HG03354 (cell line): ENCODE results near the gene ABCB4.

Experiments
- ATAC-seq: cut with Tn5 transposase; IDR thresholded peaks from one replicate; pipeline ENCODE4 v1.9.1; 2021; ENCODE audit warnings: mild to moderate bottlenecking; ENCODE audit not compliant: unreplicated experiment, poor library complexity, severe bottlenecking

ABCB4 gene

DNA sequence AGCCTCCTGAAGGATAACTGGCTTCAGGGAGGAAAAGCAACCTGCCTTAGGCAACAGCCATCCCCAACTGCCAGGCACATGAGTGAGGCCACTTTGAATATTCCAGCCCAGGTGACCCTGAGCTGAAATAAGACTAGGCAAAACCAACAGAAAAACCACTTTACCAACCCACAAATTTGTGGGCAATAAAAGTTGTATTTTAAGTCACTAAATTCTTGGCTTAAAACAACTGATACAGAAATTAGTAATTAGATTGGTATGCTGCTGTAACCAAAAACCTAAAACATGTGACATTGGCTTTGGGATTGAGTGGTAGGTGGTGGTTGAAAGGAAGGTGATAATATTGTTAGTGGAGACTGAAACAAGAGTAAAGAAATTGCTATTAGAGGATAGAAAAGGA lies 39.9 kb downstream of the ABCB4 start:
- no peak for ATAC-seq

DNA sequence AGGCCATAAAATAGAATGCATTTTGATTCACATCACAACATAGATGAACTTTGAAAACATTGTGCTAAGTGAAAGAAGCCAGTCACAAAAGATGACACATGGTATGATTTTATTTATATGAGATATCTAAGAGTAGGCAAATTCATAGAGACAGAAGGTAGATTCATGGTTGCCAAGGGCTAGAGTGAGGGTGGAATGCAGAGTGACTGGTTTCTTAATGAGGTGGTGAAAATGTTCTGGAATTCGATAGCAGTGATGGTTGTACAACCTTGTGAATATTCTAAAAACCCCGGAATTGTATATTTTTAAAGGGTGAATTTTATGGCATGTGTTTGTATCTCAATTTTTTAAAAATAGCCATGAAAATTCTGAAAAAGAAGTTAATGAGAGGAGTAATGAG lies 42.9 kb downstream of the ABCB4 start:
- ATAC-seq = no peak

DNA sequence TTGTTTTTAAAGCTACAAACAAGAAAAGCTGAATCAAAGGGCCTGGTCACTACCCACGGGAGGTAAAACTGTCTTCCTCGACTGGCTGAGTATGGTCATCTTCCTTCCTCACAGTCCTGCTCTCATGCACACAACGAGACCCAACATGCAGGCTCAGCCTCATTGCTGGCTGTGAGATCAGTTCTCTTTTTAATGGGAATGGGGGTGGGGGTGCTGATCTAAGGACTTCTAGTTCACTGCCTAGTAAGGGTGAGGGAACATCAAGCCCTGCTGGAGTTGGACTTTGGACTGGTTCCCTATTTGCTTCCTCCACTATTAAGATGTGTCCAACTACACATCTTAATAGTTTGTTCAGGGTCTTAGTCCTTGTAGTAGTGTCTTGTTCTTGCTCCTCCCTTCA lies 48.2 kb downstream of the ABCB4 start:
- ATAC-seq = no peak

GRCh38 chr7:87426160-87426559 lies 49.3 kb downstream of the ABCB4 start:
- ATAC-seq = no peak

DNA sequence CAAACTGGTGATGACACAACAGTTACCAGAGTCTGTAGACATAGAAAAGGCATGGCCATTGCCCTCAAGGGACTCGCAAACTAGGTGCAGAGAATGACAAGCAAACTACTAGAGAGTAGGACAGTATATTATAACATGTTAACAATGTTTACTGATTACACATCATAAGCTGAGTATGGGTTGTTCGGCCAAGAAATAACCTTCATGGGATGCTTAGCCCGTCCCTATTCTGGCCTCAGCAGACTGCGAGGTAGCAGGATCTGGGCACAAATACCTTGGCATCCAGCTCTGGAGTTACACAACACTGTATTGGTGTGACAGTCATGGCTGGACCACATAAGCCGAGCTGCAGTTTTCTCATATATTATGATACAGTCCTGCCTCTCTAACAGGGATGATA lies 51.4 kb downstream of the ABCB4 start:
- no peak for ATAC-seq

DNA sequence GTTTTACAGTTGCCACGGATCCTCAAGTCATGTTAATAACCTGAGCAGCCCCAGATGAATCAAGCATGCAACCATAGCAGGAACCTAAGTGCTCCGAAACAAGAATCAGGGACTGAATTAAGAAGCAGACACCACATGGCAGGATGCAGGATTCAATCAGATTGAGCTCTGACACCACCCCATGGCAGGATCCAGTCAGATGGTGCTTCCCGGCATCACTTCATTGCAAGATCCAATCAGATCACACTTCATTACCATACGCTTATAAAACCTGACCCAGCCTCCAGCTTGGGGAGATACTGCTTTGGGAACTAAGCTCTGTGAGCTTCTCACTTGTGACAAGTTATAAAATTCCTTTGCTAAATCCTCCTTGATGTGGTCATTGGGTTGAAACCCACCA lies 55.3 kb downstream of the ABCB4 start:
- no peak for ATAC-seq

GRCh38 chr7:87416682-87417587 lies 58.5 kb downstream of the ABCB4 start:
- ATAC-seq = peak; percentile 85

- ATAC-seq = no peak
These were observed 60.7 kb downstream of the ABCB4 start for GRCh38 chr7:87414794-87415188.

DNA sequence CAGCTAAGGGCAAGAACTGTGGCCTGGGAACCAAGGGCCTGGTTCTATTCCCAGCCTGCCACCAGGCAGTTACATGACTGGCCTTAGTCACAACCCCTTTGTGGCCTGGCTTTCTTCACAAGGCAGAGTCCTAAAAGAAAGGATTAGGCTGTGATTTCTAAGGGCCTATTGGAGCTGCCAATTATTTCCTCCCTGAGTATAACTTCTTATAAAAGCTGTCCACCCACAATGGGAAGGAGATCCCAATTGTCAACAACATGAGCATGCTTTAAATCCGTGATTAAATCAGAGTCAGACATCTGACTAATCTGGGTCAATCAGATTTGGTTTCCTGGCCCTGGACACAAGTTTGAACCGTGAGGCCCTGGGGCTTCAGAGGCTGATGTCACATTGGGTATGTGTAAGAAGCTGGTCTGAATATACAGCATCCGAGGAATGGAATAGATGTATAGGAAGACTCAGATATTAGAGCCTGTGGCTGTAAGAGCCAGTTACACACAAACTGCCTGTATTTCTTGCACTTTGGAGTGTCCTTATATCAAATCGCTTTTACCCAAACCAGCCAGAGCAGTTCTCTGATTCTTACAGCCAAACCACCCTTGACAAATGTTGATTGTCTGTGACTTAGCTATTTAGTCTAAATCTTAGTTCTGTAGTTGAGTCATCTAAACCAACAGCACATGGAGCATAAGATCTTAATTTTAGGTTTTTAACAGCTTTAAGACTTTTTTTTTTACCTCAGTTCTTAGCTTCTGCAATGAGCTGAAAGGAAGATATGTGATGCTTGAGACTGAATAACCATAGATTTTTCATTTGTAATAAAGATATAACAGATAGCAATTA lies 61.3 kb downstream of the ABCB4 start:
- ATAC-seq = no peak

- ATAC-seq = no peak
These were observed 62.5 kb downstream of the ABCB4 start for GRCh38 chr7:87413029-87413428.

DNA sequence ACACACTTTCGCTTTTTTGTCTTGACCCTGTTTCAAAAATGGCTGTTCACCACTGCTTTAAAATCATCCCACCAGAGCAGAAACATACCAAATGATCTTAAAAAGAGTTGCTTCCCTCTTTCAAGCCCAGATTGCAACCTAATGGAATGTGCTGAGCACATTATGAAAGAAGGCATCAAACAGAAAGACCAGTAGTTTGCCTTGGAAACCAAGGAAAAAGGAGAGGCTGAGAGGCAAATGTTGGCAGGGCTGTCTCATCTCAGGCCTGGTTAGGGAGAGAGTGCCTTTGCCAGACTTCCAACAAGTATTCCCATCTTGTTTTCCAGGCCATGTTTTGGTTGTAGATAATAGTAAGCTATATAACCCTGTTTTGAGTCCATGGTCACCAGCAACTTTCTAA lies 64.3 kb downstream of the ABCB4 start:
- no peak for ATAC-seq

DNA sequence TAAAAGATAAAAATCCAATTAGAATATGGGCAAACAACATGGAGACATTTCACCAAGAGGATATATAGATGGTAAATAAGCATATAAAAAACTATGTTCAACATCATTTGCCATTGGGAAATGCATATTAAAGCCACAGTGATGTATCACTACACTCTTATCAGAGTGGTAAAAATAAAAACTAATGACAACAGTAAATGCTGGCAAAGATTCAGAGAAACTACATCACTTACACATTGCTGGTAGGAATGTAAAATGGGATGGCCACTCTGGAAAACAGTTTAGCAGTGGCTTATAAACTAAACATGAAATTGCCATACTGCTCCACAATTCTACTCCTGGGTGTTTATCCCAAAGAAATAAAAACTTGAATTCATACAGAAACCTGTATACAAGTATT lies 70.8 kb downstream of the ABCB4 start:
- no peak for ATAC-seq

- no peak for ATAC-seq
These were observed 77.0 kb downstream of the ABCB4 start for GRCh38 chr7:87398446-87398845.

DNA sequence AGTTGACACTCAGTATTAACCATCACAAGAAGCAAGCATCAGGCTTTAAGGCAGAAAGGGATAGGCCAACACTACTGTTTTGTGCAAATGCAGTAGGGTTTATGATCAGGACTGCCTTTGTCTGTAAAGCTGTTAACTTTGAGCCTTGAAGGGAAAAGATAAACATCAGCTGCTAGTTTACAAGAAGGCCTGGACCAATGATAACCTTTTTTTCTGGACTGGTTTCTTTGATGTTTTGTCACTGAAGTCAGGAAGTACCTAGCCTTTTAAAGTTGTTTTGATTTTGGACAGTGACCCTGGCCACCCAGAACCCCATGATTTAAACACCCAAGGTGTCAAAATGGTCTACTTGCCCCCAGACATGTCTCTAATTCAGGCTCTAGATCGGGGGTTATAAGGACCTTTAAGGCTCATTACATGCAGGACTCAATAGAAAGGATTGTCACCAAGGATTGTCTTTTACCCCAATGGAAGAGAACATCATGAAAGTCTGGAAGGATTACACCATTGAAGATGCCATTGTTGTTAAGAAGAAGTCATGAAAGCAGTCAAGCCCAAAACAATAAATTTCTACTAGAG lies 79.9 kb downstream of the ABCB4 start:
- ATAC-seq = no peak

DNA sequence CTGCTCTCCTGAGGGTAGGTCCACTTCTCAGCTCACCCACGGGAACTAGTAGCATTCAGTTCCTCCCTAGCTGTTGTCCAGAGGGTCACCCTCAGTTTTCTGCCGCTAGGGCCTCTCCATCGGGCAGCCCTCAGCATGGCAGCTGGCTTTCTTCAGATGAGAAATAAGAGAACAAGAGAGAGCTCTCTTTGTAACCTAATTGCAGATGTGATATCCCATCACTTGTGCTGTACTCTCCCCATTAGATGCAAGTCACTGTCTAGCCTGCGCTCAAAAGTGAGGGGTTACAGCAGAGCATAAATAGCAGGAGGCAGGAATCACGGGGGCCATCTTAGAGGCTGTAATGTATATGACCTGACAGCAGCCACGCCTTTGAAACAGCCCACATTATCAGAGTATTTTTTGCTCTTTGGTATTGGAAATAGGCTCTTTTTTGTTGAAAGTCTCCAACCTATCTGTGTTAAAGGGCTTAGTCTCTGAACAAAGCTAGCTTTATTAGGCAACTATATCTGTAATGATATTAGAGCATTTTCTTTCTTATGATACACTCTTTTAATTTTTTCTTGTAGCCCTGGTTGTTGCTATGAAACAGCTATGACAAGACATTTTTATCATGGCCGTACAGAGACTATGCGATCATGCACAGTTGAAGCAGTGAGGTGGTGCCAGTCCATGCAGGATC lies 84.3 kb downstream of the ABCB4 start:
- ATAC-seq = no peak

GRCh38 chr7:87380905-87381304 lies 94.6 kb downstream of the ABCB4 start:
- ATAC-seq = no peak

DNA sequence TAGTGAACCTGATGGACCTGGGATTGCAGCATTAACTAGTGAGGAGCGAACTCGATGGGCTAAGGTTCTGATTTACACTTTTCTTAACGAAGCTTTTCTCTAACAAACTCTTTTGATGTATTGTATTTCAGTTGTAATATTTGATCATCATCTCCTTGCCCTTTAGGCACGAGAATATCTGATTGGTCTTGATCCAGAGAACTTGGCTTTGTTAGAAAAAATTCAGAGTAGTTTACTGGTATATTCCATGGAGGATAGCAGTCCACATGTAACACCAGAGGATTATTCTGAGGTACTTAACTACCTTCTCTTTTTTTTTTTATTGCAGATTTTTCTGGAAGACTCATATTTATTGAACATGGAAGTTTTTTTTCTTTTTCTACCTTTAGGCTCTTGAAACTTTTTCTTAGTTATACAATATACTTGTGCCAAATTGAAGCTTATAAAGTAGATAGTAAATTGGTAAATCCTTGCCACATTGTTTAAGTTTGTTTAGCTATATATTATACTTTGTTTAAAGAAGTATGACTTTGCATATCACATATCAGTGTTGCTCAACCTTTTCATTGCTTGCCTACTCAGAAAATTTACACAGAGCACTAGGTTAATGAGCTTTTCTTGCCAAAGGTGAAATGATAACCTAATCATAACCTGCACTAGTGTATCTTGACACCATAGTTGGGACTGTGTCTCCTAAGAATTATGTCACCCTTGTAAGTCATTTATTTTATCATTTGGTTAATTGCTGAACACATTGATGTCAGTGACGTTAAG lies 99.6 kb downstream of the ABCB4 start:
- no peak for ATAC-seq

- ATAC-seq = no peak
These were observed 104.8 kb downstream of the ABCB4 start for GRCh38 chr7:87370660-87371180.

DNA sequence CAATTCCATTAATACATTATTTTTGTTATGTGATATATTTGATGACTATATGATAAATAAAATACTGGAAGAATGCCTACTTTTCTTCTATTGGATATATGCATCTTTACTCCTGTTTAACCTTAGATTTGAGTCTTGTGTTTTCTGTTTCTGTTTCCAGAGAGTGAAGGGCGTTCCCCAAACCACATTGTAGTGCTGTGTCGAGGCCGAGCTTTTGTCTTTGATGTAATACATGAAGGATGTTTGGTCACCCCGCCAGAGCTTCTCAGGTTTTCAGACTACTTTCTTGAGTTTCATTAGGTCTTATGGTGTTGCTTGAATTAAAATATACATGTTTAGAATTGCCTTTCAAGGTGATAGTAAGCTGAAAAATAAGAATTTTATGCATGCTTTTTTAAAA lies 106.3 kb downstream of the ABCB4 start:
- no peak for ATAC-seq
